ENCODE measurements around the gene LECT2.

DNA sequence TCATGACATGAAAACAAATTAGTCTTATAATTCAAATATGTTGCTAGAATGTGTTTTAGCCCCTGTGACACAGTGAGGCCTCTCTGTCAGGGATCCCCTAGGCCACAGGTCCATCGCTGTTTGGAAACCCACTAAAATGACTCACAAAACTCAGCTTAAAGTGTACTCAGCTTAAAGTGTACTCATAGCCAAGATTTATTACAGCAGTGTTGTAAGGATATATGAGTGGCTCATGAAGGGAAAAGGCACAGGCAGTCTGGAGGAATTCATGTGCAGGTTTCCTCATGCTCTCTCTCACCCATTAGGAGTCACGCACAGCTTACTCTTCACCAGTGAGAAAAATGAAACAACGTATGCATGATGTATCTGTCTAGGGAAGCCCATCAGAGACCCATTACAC is 49.7 kb upstream of the LECT2 start:
- no peak for TF ChIP-seq POLR2A (IDR thresholded peaks at IDR 0.05)
- TF ChIP-seq, protein P1, sequence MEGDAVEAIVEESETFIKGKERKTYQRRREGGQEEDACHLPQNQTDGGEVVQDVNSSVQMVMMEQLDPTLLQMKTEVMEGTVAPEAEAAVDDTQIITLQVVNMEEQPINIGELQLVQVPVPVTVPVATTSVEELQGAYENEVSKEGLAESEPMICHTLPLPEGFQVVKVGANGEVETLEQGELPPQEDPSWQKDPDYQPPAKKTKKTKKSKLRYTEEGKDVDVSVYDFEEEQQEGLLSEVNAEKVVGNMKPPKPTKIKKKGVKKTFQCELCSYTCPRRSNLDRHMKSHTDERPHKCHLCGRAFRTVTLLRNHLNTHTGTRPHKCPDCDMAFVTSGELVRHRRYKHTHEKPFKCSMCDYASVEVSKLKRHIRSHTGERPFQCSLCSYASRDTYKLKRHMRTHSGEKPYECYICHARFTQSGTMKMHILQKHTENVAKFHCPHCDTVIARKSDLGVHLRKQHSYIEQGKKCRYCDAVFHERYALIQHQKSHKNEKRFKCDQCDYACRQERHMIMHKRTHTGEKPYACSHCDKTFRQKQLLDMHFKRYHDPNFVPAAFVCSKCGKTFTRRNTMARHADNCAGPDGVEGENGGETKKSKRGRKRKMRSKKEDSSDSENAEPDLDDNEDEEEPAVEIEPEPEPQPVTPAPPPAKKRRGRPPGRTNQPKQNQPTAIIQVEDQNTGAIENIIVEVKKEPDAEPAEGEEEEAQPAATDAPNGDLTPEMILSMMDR (IDR thresholded peaks at IDR 0.05) = no peak

Data from breast epithelium (tissue), 3 donors.